ENCODE measurements around the gene LILRB5.
A peak's percentile ranks its signal among the peaks of the same experiment; 100 is the strongest.
"Not testable (repeated sequence)": the region's sequence is repeated elsewhere in the genome, so short reads cannot be mapped to it uniquely, and the experiment has no call there.

The LILRB5 gene

DNA sequence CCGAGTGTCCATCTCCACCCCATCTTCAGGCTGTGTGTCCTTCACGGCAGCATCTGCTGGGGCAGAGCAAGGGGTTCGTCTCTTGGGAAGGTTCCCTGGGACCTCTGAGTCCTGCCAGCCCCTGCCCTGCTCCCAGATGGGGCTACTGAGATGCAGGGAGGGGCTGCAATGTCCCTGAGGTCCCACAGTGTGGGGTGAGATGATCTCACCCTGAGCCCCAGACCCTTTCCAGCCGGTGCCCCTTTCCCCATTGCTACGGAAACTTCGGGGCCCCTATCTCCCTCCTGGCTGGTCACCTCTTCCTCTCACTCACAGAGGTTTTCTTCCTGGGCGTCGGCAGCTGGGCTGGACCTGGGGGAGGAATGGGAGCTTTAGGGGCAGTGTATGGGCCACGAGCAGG is 18.9 kb upstream of the LILRB5 start:
- no peak for DNase-seq (ENCODE audit: low read depth)

DNA sequence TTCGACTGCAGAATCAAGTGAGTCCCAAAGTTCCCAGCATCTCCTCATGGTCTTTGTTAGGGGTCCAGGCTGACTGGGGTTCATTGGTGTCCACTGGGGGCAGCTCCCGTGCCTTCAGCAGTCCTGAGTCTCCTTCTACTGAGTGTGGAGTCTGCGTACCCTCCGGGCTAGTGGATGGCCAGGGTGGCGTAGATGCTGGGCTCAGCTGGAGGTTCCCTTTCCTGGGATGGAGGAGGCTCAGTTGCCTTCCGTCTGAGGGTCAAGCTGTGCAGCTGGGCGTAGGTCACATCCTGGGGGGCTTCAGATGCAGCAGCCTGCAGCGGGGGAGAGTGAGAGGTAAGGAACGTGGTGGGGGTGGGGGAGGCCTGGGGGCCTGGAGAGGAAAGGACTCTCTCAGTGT is 17.4 kb upstream of the LILRB5 start:
- not testable (repeated sequence) for DNase-seq (ENCODE audit: low read depth)

DNA sequence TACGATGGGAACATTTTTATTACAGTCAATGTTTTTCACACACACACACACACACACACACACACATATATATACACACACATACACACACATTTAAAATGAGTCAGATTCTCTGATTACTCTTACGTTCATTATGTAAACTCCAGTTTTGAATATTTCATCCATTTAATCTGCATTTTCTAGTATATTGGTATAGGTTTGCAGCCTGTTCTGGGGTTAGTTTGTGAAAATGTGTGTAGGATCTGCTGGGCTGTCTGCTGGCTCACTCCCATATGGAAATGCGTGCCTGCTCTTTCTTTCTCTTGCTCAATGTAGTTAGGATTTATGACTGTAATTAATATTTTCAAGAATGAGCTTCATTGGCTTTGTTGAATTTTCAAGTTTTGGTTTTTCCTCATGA is 16.7 kb upstream of the LILRB5 start:
- no peak for DNase-seq (ENCODE audit: low read depth)

DNA sequence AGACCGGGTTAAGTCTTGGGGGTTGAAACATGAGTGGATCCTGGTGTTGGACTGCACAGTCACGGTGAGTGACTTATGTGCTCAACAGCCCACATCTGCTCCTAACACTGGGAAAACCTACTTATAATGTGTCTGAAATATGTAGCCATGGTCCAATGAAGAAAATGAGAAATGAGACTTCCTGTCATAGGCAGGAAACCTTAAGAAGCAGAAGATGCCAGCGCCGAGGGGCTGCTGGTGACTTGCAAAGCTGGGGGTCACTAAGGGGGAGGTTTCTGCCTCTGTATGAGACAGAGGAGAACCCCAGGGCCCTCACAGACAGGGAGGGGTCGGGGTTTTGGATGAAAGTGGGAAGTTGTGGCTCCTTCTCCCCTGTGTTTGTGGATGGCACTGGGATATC is 15.1 kb upstream of the LILRB5 start:
- not testable (repeated sequence) for DNase-seq (ENCODE audit: low read depth)

DNA sequence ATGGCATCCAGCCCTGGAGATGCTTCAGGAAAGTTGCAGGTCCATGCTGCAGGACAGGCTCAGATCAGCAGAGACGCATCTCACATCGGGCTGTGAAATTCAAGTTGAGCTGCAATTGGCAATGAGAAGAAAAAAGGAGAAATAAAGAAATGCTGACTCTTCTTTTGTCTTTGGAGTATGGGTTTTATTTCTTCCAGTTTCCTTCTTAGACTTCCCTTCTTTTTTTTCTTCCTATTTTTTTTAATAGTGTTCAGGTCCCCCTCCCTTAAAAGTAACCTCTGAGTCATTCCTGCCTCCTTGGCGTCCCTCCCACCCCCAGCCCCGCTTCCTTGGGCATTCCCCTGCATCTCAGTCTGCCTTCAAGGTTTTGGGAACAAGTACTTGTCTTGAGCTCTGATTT is 14.5 kb upstream of the LILRB5 start:
- not testable (repeated sequence) for DNase-seq (ENCODE audit: low read depth)

DNA sequence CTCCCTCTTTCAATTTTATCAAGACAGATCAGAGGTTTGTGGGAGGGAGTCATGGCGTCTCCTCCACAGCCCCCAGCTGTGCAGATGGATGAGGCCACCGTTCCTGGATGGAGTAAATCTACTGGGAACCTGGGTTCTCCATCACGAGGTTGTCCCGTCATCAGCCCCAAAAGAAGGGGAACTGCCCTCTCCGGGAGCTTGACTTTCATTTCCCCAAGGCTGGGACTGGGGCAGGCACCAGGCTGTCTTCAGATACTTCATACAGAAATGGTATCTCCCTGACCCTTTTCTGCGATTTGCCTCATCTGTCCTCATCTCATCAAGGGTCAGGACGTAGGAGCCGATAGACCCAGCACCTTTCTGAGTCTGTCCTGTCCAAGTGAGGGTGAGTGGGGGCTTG is 14.0 kb upstream of the LILRB5 start:
- DNase-seq (ENCODE audit: low read depth): no peak

DNA sequence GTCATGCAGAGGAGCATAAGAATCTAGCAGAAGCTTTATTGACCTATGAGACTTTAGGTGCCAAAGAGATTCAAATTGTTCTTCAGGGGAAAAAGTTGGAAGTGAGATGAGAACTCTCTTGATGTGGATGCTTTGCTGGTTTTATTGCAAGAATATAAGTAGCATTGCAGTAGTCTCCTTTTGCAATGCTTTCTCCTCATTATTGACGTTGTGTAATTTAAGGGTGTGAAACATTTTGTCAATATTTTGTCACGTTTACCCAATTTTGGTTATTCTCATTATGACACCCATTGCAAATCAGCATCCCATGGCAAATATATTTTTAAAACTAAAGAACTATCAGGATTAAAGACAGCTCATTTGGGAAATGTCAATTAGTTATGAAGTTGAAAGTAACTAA is 11.9 kb upstream of the LILRB5 start:
- no peak for DNase-seq (ENCODE audit: low read depth)

DNA sequence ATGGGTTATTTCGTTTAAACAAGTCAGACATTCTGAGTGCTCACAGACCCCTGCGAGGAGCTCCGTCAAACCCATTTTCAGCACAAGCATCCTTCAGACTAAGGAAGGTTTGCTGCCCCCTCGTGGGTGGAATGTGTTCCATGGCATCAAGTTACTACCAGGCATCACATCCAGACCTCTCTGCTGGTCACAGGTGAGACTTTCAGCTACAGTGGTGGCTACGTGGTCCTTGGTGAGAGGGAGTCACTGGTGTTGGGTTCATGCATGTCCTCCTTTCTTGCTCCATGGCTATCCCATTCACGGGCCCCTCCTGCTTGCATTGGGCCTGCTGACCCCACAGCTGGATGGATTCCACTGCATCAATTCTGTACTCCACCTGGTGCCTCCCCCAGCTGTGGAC is 9.1 kb upstream of the LILRB5 start:
- DNase-seq (ENCODE audit: low read depth): peak; percentile 39

DNA sequence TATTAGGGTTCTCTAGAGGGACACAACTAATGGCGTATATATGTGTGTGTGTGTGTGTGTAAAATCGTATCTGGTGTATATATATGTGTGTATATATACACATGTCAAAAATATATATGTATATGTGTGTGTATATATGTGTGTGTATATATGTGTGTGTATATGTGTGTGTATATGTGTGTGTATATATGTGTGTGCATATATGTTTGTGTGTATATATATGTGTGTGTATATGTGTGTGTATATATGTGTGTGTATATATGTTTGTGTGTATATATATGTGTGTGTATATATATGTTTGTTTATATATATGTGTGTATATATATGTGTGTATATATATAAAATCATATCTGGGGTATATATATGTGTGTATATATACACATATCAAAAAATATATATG is 5.4 kb upstream of the LILRB5 start:
- no peak for DNase-seq (ENCODE audit: low read depth)

DNA sequence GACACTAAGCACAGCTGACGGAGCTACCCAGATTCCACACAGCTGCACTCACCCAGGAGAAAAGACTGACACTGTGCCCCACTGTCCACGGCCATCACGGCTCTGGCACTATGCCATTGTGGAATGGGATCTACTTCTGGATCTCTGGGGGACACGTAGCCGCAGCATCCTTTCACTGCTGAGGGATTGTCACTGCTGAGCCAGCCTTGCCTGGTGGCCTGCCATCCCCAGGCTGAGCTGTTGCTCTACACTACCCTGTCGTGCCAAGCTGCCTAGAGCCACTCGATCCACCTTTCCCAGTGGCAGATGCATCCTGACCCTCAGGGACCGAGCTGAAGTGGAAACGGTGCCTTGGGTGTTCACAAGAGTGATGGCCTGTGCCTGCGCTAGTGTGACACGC is 5.0 kb upstream of the LILRB5 start:
- no peak for DNase-seq (ENCODE audit: low read depth)

DNA sequence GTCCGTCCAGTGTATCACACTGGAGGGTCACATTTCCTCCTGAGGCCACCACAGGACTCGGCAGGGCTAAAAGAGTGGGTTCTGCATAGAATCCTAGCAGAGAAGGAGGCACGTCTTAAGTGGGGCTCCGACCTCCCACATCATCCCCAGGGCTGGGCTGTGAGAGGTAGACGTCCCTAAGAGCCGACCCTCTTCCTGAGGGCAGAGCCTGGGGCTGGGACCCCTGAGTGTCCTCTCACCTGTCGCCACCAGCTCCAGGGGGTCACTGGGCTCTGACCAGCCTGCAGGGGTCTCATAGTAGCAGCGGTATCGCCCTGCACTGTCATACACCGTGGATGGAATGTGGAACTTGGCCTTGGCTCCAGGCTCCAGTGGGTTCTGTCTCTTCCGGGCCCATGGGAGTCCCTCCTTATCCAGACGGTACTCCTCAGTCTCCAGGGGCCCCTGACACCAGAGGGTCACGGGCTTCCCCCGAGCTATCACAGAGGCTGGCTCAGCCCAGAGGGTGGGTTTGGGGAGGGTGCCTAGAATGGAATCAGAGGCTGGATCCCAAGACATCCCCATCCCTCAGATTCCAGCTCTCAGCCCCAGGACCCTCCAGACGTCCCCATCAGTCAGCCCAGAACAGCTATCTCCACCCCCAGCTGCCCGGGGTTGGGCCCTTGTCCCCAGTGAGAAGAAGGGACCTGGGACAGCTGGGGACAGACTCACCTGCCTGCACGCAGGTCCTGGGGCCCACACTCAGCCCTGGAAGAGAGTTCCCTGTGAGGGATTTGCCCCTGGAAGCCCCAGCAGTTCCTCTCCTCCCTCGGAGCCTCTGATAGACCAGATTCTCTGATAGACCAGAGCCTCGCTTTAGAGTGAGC is 590 bp downstream of the LILRB5 start:
- no peak for DNase-seq (ENCODE audit: low read depth)

DNA sequence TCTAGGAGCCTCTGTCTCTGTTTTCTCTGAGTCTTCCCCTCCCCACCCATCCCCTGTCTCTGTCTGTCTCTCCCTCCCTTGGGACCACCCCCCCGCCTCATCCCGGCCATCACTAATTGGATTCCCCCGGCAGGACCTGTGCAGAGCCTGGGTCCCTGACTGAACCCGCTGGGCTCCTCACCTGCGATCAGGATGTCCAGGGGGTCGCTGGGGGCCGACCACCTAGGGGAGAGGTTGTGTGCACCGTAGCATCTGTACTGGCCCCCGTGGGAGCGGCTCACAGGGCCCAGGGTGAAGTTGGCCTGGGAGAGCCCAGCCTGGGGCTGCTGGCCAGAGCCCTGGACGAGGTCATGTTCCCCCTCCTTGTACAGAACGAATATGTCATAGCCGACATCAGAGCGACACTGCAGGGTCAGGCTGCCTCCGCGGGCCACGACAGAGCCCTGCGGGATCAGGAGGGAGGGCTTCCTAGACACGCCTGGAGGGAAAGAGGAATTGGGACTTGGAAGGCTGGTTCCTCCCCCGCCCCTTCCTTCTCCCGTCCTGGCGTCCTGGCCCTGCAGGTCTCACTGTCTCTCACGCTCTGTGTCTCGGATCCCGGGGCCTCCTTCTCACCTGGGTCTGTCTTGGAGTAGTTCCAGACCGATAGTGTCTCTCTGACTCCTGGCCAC is 1.8 kb downstream of the LILRB5 start:
- DNase-seq (ENCODE audit: low read depth): no peak

DNA sequence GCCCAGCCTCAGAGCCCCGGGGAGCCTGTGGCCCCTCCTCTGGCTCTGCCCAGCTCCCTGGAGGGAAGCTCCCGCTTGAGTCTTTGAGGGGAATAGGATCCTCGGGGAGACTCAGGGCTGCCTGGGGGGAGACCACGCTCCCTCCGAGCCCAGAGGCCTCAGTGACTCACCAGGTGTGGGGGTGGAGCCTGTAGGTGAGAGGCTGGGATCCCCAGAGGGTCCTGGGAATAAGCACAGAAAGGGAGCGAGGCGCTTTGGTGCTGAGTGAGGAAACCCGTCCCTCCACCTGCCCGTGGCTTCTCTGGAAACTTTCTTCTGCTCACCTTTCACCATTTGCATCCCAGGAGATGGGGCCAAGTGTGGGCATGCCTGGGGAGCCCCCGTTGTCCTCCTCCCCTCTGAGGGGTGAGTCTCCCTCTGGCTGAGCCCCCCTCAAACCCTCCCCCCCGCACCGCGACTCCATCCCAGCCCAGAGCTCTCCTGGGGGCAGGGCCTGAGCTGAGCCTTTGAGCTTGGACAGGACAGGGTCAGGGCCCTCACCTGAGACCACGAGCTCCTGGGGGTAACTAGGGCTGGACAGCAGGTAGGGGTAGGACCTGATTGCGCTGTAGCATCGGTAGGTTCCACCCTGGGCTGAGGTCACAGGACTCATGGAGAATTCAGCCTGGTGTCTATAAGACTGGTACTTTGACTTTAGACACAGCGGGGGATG is 2.7 kb downstream of the LILRB5 start:
- no peak for DNase-seq (ENCODE audit: low read depth)

DNA sequence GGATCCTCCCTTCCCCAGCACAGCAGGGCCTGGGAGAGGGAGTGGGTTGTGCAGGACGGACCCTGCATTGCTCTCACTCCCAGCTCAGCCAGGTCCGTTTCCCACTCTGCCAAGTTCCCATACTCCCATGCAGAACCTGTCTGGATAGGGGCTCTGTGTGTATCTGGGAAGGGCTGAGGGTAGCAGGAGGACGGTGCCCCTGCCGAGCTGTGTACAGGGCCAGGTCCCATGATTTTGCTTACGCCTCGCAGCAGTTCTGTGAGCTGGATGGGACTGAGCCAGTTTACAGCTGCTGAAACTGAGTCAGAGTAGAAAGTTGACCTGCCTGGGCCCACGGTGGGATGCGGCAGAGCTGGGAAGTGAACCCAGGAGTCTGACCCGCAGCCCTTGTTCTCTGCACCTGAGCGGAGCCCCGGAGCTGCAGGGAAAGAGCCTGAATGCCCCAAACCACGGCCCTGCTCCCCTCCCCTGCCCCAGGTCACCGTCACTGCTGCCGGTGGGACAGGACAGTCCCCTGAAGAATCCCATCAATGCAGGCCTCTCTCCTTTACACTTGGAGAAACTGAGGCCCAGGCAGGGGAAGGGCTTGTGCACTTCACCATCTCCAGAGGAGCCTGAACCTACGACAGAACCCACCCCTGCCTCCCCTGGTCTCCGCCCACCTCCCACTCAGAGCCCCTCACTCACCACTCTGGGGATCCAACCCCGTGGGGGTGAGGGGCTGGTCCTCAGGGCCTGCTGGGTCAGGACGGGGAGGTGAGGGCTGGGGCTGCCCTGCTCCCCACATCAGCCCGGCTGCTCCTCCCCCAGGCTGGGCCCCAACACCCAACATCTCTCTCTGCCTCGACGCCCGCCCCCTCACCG is 3.5 kb downstream of the LILRB5 start:
- no peak for DNase-seq (ENCODE audit: low read depth)

DNA sequence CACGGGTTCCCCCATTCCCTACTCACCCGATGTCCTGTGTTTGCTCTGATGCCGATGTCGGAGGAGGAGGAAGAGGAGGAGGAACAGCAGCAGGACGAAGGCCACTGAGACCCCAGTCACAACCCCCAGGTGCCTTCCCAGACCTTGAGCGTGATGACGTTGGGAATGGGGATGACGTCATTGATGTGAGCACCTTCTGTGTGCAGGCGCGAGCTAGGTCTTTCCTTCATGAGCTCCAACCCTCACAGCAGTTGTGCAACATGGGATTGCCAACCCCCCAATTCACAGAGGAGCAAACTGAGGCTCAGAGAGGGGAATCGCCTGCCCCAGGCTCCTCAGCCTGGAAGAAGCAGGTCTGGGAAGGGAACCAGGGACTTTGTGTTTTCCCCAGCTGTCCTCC is 4.2 kb downstream of the LILRB5 start:
- no peak for DNase-seq (ENCODE audit: low read depth)

DNA sequence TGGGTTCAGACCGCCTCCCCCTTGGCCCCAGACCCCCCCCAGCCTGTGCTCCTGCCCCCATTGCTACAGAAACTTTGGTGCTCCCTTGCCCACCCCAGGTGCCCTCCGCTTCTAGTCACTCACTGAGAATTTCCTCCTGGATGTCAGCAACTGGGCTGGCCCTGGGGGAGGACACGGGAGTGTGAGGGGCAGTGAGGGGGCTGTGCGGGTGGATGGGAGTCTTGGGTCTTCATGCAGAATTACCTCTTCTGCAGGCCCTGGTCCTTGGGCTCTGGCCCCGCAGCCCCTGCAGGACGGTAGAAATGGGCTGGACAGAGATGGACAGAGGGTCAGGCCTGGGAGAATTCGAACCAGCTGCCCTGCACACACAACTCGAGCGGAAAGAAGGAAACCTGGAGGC is 4.8 kb downstream of the LILRB5 start:
- DNase-seq (ENCODE audit: low read depth): no peak

DNA sequence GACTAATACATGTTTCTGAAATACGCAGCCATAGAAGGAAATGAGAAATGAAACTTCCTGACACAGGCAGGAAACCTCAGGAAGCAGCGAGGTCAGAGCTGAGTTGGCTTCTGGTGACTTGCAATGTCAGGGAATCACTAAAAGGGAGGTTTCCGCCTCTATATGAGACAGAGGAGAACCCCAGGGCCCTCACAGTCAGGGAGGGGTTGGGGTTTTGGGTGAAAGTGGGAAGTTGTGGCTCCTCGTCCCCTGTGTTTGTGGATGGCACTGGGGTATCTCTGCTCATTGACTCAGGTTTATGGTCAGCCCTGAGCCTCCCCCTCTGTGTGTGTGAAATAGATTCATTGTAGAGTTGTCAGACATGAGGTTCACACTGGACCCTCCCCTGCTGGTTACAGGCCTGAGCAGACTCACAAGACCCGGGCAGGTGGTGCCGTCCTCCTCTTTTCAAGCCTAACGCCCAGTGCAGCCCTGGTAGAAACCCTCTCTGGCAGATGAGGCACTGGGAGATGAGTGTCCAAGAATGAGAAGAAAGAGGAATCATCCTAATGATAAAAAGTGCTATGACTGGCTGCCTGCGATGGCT is 9.0 kb downstream of the LILRB5 start:
- no peak for DNase-seq (ENCODE audit: low read depth)

DNA sequence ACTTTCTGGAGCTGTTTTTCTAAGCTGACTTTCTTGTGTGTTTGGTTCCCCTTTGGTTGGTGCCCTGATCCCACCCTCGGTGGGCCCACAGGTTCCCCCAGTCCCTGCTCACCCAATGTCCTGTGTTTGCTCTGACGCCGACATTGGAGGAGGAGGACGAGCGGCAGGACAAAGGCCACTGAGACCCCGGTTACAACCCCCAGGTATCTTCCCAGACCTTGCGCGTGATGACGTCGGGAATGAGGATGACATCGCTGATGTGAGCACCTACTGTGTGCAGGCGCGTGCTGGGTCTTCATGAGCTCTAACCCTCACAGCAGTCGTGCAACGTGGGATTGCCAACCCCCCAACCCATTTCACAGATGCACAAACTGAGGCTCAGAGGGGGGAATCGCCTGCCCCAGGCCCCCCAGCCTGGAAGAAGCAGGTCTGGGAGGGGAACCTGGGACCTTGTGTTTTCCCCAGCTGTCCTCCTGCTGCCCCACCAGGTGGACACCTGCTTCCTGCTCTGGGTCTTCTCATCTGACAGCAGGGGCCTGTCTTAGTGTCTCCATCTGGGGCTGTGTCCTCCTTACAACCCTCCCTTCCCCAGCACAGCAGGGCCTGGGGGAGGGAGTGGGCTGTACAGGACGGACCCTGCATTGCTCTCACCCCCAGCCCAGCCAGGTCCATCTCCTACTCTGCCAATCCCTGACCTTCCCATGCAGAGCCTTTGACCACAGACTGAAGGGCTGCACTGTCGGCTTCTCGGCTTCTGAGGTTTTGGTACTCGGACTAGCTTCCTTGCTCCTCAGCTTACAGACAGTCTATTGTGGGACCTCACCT is 9.8 kb downstream of the LILRB5 start:
- DNase-seq (ENCODE audit: low read depth): no peak

DNA sequence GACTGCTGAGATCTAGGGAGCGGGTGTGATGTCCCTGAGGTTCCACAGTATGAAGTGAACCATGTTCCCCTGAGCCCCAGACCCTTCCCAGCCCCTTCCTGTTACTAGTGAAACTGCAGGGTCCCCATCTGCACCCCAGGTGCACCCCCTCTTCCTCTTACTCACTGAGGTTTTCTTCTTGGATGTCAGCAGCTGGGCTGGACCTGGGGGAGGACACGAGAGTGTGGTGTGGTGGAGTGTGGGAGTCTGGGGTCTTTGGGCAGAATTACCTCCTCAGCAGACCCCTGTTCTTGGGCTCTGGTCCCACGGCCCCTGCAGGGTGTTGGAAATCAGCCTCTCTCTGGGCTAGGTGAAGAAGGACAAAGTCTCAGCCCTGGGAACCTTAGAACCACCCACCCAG is 11.1 kb downstream of the LILRB5 start:
- DNase-seq (ENCODE audit: low read depth): no peak

DNA sequence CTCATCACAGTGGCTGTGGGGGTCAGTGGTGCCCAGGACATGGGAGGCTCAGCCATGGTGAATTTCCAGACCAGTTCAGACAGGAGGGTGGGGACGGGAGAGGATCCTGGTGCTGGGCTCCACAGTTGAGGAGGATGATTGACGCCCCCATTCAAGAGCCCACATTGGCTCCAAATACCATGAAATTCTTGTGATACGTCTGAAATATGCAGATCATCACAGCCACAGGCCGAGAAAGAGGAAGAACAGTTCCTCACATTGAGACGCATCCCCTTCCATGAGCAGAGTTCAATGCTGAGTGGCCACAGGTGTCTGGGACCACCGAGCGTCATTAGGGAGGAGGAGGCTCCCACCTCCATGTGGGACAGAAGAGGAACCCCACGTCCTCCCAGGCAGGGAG is 13.3 kb downstream of the LILRB5 start:
- not testable (repeated sequence) for DNase-seq (ENCODE audit: low read depth)

DNA sequence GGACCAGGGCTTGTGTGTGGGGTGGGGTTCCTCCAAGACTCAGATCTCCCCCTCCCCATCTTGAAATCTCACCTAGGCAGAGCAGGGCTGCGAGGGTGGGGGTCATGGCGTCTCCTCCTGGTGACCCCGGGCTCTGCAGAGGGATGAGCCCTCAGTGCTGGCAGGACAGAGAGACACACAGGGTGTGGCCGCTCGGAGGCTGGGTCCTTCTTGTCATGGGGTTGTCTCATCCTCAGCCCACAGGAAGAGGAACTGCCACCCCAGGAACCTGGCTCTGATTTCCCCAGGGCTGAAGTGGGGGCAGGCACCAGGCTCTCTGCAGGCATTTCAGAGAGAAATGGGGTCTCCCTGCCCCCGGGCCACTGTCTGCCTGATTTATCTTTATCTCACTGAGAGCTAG is 14.4 kb downstream of the LILRB5 start, which contains the start of gene LILRA6:
Gene LILRA6, minus strand, starts transcription at position 145 of the 400 bp plus-strand sequence.
- not testable (repeated sequence) for DNase-seq (ENCODE audit: low read depth)
